Erythroblast (primary cell): ENCODE measurements around the gene TCP11.

Experiments
- GATA1 ChIP-seq: IDR thresholded peaks from 2 replicates; pipeline ENCODE4 v1.6.1; 2011; ENCODE audit warnings: low read depth, mild to moderate bottlenecking, control low read depth, low read length, moderate library complexity
- POLR2A ChIP-seq: IDR thresholded peaks from 2 replicates; pipeline ENCODE4 v1.6.1; 2011; ENCODE audit warnings: mild to moderate bottlenecking, low read length

- TF ChIP-seq POLR2A = no peak
- no peak for TF ChIP-seq GATA1
Observed at GRCh38 chr6:35166520-35166919, 25.4 kb upstream of the TCP11 start.
